ENCODE measurements around the gene DGCR2.

GRCh38 chr22:18996376-18996900 is 125.8 kb downstream of the DGCR2 start:
- TF ChIP-seq, protein P1, sequence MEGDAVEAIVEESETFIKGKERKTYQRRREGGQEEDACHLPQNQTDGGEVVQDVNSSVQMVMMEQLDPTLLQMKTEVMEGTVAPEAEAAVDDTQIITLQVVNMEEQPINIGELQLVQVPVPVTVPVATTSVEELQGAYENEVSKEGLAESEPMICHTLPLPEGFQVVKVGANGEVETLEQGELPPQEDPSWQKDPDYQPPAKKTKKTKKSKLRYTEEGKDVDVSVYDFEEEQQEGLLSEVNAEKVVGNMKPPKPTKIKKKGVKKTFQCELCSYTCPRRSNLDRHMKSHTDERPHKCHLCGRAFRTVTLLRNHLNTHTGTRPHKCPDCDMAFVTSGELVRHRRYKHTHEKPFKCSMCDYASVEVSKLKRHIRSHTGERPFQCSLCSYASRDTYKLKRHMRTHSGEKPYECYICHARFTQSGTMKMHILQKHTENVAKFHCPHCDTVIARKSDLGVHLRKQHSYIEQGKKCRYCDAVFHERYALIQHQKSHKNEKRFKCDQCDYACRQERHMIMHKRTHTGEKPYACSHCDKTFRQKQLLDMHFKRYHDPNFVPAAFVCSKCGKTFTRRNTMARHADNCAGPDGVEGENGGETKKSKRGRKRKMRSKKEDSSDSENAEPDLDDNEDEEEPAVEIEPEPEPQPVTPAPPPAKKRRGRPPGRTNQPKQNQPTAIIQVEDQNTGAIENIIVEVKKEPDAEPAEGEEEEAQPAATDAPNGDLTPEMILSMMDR (IDR thresholded peaks at IDR 0.05), result no peak
- TF ChIP-seq POLR2A (IDR thresholded peaks at IDR 0.05) (no peak), EP300 (IDR thresholded peaks at IDR 0.05) (no peak)
